ENCODE measurements around the gene USP26. TPM values are rescaled to one million over a fixed set of nuclear protein-coding genes. Genes with fewer than 3 reads are reported as not detected.
"Not testable (repeated sequence)": the region's sequence is repeated elsewhere in the genome, so short reads cannot be mapped to it uniquely, and the experiment has no call there.

USP26 gene
- total and polyA plus RNA-seq, 2 donors (not counting 1 experiment from before 2014, with no cell fraction given) = not detected

DNA sequence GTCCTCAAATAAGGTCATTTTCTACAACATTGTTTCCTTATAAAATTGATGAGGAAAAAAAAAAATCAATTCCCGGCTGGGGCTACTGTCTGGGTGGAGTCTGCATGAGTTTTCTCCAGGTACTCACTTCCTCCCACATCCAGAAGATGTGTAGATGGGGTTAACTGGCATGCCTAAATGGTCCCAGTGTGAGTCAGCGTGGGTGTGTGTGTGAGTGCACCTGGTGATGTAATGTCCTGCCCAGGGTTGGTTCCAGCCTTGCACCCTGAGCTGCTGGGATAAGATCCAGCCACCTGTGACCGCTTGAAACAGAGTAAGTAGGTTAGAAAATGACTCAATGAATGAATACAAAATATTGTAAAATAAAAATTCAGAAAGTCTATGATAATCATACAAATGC is 11.1 kb downstream of the USP26 start:
- Histone ChIP-seq H3K4me3 (replicated peaks in 1 of 4; ENCODE audit: control extremely low read depth in 1 of 4, insufficient read depth in 1 of 4, low read depth in 3 of 4, low read length in 4 of 4) (no peak overlapping the region), H3K4me1 (ENCODE audit: control insufficient read depth, extremely low read depth, insufficient read depth, low read length) (no peaks in the 10 kb centered on the region), H3K27ac (ENCODE audit: insufficient read depth, low read length) (no peak overlapping the region), H3K9me3 (ENCODE audit: control insufficient read depth, insufficient read depth, low read depth, low read length) (no peaks in the 10 kb centered on the region), H3K79me2 (ENCODE audit: control insufficient read depth, insufficient read depth, low read length) (no peaks in the 10 kb centered on the region), H2AFZ (ENCODE audit: low read length) (no peak overlapping the region), H4K20me1 (ENCODE audit: control insufficient read depth, extremely low read depth, insufficient read depth, low read length) (no peaks in the 10 kb centered on the region), H3K9ac (ENCODE audit: insufficient read depth, low read length) (no peak overlapping the region), H3K27me3 (ENCODE audit: control insufficient read depth, insufficient read depth, low read length) (no peaks in the 10 kb centered on the region), H3K36me3 (ENCODE audit: control insufficient read depth, insufficient read depth, low read length) (no peaks in the 10 kb centered on the region), H3K4me2 (ENCODE audit: extremely low read depth, insufficient read depth, low read length) (no peak overlapping the region)
- DNase-seq (ENCODE audit: low read depth in 2 of 2) = no peak
- TF ChIP-seq EZH2 (IDR thresholded peaks at IDR 0.05; ENCODE audit: low read length, missing control alignments) = no peak
- TF ChIP-seq, protein P1, sequence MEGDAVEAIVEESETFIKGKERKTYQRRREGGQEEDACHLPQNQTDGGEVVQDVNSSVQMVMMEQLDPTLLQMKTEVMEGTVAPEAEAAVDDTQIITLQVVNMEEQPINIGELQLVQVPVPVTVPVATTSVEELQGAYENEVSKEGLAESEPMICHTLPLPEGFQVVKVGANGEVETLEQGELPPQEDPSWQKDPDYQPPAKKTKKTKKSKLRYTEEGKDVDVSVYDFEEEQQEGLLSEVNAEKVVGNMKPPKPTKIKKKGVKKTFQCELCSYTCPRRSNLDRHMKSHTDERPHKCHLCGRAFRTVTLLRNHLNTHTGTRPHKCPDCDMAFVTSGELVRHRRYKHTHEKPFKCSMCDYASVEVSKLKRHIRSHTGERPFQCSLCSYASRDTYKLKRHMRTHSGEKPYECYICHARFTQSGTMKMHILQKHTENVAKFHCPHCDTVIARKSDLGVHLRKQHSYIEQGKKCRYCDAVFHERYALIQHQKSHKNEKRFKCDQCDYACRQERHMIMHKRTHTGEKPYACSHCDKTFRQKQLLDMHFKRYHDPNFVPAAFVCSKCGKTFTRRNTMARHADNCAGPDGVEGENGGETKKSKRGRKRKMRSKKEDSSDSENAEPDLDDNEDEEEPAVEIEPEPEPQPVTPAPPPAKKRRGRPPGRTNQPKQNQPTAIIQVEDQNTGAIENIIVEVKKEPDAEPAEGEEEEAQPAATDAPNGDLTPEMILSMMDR (conservative IDR thresholded peaks at IDR 0.05 in 1 of 2, IDR thresholded peaks at IDR 0.05 in 1 of 2; ENCODE audit: low read depth in 1 of 2, low read length in 2 of 2) = no peak

DNA sequence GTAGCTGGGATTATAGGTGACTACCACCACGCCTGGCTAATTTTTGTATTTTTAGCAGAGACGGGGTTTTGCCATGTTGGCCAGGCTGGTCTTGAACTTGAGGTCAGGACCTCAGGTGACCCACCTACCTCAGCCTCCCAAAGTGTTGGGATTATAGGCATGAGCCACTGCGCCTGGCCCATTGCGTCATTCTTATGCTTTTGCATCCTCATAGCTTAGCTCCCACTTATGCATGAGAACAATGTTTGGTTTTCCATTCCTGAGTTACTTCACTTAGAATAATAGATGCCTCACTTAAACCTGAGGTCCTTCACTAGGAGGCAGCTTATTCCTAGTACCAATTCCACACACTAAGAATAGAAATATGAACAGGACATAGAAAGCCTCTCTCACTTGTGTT is 11.9 kb downstream of the USP26 start:
- H3K9me3 ChIP-seq (ENCODE audit: control insufficient read depth, insufficient read depth, low read depth, low read length); H3K9ac ChIP-seq (ENCODE audit: insufficient read depth, low read length); H3K79me2 ChIP-seq (ENCODE audit: control insufficient read depth, insufficient read depth, low read length); H3K4me3 ChIP-seq (replicated peaks in 1 of 4; ENCODE audit: control extremely low read depth in 1 of 4, insufficient read depth in 1 of 4, low read depth in 3 of 4, low read length in 4 of 4); H4K20me1 ChIP-seq (ENCODE audit: control insufficient read depth, extremely low read depth, insufficient read depth, low read length); H3K4me1 ChIP-seq (ENCODE audit: control insufficient read depth, extremely low read depth, insufficient read depth, low read length); H3K36me3 ChIP-seq (ENCODE audit: control insufficient read depth, insufficient read depth, low read length); H3K27me3 ChIP-seq (ENCODE audit: control insufficient read depth, insufficient read depth, low read length); H2AFZ ChIP-seq (ENCODE audit: low read length); H3K4me2 ChIP-seq (ENCODE audit: extremely low read depth, insufficient read depth, low read length); H3K27ac ChIP-seq (ENCODE audit: insufficient read depth, low read length); DNase-seq (ENCODE audit: low read depth in 2 of 2): not testable (repeated sequence)

DNA sequence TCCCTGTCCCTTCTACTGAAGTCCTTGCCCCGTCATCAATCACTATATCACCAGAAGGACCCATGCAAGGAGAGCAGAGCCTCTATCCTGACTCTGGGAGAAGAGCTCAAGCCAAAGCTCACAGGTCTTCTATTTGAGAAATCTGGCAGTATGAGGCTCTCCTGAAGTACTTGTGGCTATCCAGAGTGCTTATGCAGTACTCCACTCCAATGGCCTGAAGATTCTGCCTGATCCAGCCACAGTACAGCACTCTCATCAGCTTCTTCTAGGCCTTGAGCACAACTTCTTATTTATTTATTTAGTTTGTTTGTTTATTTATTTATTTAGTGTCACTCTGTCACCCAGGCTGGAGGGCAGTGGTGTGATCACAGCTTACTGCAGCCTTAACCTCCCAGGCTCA is 13.0 kb downstream of the USP26 start:
- TF ChIP-seq, protein P1 (conservative IDR thresholded peaks at IDR 0.05 in 1 of 2, IDR thresholded peaks at IDR 0.05 in 1 of 2; ENCODE audit: low read depth in 1 of 2, low read length in 2 of 2) = no peak
- no peak for TF ChIP-seq EZH2 (IDR thresholded peaks at IDR 0.05; ENCODE audit: low read length, missing control alignments)
- Histone ChIP-seq H3K27ac (ENCODE audit: insufficient read depth, low read length) (no peak overlapping the region), H3K9ac (ENCODE audit: insufficient read depth, low read length) (no peak overlapping the region), H3K27me3 (ENCODE audit: control insufficient read depth, insufficient read depth, low read length) (no peaks in the 10 kb centered on the region), H2AFZ (ENCODE audit: low read length) (no peak overlapping the region), H3K4me3 (replicated peaks in 1 of 4; ENCODE audit: control extremely low read depth in 1 of 4, insufficient read depth in 1 of 4, low read depth in 3 of 4, low read length in 4 of 4) (no peak overlapping the region), H3K36me3 (ENCODE audit: control insufficient read depth, insufficient read depth, low read length) (no peaks in the 10 kb centered on the region), H3K4me1 (ENCODE audit: control insufficient read depth, extremely low read depth, insufficient read depth, low read length) (no peaks in the 10 kb centered on the region), H3K79me2 (ENCODE audit: control insufficient read depth, insufficient read depth, low read length) (no peaks in the 10 kb centered on the region), H3K9me3 (ENCODE audit: control insufficient read depth, insufficient read depth, low read depth, low read length) (no peaks in the 10 kb centered on the region), H4K20me1 (ENCODE audit: control insufficient read depth, extremely low read depth, insufficient read depth, low read length) (no peaks in the 10 kb centered on the region), H3K4me2 (ENCODE audit: extremely low read depth, insufficient read depth, low read length) (no peak overlapping the region)
- DNase-seq (ENCODE audit: low read depth in 2 of 2) = no peak
